GM18870 (cell line): Measurements from ENCODE around the gene FBXO17.
"Not testable (repeated sequence)": the region's sequence is repeated elsewhere in the genome, so short reads cannot be mapped to it uniquely, and the experiment has no call there.

Experiments used
- ATAC-seq: cut with Tn5 transposase; IDR thresholded peaks from one replicate; pipeline ENCODE4 v1.9.1; 2021; ENCODE audit warnings: moderate library complexity; ENCODE audit not compliant: unreplicated experiment

Gene FBXO17

DNA sequence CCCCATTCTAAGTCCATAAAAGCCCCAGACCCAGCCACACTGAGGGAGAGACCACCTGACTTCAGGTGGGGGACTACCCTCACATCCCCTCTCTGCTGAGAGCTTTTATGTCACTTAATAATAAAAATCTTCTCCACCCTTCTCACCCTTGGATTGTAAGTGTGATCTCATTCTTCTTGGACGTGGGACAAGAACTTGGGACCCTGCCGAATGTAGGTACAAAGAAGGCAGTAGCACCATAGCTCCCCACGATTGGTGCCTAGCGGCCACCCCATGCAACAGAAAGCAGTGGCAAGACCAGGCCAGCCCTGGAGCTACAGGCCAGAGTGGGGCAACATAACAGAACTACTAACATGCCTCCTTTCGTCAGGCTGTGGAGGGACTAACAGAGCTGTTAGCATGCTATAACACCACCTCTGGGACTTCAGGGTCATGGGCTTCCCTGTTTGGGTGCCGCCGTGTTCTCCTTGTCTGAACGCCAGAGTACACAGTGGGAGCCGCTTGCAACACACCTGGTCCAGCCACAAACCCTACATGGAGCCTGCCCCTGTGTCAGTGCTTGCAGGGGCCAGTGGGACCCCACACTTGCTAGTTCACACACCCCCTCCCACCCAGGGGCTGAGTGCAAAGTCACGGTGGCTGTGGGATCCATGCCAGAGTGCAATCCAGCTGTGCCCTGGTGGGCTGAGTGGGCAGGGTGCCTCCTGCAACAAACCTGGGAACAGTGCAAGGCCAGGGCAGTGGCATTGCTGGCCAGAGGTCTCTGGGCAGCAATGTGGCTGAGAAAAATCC lies 5.2 kb upstream of the FBXO17 start:
- ATAC-seq = no peak

DNA sequence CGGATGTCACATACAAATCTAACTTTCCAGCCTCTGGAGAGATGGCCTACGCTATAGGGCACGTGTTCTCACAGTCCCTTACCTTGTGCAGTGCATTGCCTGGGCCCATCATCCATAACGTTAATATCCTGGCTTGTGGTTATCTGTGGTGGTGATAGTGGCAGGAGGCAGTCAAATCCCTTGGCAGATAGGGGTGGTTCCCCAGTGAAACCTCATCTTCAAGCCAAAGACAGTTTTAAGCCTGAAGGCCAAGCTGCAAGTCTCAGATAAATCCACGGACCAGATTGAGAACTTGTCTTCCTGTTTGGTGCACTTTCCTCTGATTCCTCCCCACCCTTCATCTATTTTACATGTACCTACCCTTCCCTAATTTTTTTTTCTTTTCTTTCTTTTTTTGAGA lies 4.3 kb upstream of the FBXO17 start:
- no peak for ATAC-seq

- no peak for ATAC-seq
Observed at GRCh38 chr19:38978326-38978689, 2.8 kb upstream of the FBXO17 start.

GRCh38 chr19:38977445-38978325 lies 2.1 kb upstream of the FBXO17 start:
- ATAC-seq = no peak

- no peak for ATAC-seq
Observed at GRCh38 chr19:38975861-38976271, 324 bp upstream of the FBXO17 start.

DNA sequence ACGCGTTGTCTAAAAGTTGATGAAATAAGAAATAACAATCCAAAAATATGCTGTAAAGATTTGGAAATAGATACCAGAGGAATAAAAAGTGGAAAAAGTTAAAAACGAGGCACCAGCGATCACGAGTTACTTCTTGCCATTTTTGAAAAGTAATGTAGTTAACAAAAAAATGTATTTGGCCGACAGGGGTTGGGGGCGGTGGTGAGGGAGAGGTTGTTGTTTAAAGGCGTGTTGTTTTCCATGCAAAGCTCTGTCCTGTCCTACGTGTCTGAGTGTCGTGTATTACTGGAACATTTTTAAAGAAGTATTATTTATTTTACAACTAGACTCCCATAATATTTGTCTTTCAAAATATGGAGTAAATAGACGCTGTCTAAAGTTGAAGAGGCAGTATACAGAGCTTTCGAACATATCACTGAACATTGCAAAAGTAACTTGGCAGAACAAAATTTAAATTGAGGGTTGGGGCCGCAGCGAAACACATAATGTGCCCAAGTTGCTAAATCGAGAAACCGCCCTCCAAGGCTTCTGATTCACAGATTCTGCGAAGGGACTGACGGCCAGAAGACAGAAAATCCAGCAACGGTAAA lies 823 bp downstream of the FBXO17 start:
- no peak for ATAC-seq

- ATAC-seq = no peak
Observed at GRCh38 chr19:38971672-38972071, 3.9 kb downstream of the FBXO17 start.

DNA sequence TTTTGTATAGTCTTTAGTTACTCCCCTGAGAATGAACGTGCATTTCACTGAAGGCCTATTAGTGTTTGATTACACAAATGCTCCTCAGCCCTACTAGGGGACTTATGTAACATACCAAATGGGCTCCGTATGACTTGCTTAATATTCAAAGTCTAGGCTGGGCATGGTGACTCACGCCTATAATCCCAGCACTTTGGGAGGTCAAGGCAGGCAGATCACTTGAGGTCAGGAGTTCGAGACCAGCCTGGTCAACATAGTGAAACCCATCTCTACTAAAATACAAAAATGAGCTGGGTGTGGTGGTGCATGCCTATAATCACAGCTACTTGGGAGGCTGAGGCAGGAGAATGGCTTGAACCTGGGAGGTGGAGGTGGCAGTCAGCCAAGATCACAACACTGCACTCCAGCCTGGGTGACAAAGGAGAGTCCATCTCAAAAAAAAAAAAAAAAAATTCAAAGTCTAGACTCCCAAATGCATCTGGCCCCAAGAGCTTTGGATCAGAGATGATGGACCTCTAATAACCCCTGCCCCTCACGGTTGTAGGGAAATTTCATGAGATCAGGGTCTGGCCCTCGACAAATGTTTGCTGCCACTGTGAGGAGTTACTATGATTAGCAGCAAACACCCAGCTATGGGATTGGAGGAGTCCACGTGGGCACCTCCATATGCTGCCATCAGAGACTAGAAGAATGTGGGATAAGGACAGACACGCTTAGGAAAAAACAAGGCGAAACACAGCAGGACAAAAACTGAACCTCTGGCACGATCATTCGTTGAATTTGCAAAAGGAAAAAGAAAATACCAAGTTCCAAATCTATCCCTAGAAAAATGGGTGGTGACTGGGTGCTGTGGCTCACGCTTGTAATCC lies 4.6 kb downstream of the FBXO17 start:
- no peak for ATAC-seq

- not testable (repeated sequence) for ATAC-seq
Observed at GRCh38 chr19:38966149-38966548, 9.4 kb downstream of the FBXO17 start.

DNA sequence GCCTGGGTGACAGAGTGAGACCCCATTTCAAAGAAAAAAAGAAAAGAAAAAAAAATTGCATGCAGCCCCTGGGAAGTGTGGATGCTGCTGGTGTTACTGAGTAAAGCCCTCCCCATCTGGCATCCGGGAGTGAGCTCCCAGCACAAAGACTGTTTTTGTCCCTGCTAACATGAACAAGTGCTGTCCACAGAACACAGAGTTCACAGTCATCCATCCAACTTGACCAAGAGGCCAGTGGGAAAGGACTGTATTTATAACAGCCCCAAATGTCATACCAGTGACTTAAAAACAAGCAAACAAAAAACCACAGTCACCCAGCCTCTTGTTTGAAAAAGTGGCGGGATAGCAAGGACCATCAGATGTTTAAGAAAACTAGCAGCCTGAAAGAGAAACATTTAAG lies 10.8 kb downstream of the FBXO17 start:
- no peak for ATAC-seq

- ATAC-seq = no peak
Observed at GRCh38 chr19:38959618-38960017, 15.9 kb downstream of the FBXO17 start.

GRCh38 chr19:38958301-38958700 lies 17.2 kb downstream of the FBXO17 start:
- no peak for ATAC-seq

GRCh38 chr19:38956264-38956663 lies 19.3 kb downstream of the FBXO17 start:
- no peak for ATAC-seq

DNA sequence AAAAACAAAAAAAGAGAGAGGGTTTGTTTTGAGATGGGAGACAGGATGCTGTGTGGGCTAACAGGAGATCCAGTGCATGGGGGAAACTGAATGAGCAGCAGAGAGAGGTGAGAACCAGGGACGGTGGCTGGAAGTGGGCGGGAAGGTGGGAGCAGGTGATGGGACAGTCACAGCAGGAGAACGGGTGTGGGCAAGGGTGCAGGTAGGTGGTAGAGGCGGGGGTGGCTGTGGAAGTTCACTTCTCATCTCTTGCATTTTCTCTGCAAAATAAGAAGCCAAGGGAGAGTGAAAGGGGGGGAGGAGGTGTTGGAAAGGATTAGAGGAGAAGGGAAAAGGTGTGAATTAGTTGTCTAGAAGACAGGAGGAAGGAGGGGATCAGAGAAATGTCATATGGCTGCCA lies 21.9 kb downstream of the FBXO17 start:
- ATAC-seq = no peak

- no peak for ATAC-seq
Observed at GRCh38 chr19:38952395-38953165, 23.0 kb downstream of the FBXO17 start.

DNA sequence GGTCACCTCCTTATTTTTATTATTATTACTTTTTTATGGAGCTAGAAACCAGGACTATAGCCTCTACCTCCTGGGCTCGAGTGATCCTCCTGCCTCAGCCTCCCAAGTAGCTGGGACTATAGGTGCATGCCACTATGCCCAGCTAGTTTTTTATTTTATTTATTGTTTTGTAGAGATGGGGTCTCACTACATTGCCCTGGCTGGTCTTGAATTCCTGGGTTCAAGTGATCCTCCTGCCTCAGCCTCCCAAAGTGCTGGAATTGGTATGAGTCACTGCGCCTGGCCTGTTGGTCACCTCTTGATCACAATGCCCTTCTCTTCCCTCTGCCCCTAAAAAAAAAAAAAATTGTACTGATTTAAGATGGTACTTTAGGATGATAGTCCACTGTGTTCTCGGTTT lies 24.4 kb downstream of the FBXO17 start:
- ATAC-seq = no peak

GRCh38 chr19:38949580-38950367 lies 25.8 kb downstream of the FBXO17 start:
- no peak for ATAC-seq

DNA sequence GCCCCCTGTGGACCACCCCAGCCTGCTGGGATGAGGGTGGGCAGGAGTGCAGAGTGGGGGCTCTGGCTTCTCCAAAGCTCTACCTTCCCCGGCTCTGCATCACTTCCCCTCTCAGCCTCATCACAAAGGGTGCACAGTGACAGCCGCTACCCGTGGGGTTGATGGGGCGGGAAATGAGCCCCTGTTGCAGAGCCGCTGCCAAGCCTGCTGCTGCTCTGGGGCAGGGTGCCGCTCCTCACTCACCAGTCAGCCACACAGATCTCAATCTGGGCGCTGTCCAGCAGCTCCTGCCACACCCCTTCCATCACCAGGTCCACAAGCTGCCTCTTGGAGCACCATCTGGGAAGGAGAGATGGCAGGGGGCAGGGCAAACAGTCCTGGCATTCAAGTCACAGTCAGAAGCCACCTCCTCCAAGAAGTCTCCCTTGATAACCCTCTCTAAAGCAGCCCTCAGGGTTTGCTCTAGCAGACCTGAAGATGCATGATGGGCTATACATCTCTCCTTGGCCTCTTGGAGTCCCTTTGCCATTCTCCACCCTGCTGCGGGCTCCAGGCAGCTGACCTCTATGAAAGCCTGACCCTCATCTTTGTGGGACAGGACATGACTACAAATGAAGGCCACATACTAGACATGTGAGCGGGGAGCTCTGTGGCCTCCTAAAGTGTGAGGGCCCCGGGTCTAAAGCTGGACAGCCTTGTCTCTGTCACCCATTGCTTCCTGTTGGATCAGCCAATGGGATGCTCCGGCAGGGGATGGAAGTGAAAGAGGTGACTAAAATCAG lies 29.1 kb downstream of the FBXO17 start:
- no peak for ATAC-seq
